ENCODE data around the gene GIT2. TPM values are rescaled to one million over a fixed set of nuclear protein-coding genes. Genes with fewer than 3 reads are reported as not detected.

GIT2 gene
- total and polyA plus RNA-seq, 8 donors = 6.4 to 98.6 (median 39.2) TPM

DNA sequence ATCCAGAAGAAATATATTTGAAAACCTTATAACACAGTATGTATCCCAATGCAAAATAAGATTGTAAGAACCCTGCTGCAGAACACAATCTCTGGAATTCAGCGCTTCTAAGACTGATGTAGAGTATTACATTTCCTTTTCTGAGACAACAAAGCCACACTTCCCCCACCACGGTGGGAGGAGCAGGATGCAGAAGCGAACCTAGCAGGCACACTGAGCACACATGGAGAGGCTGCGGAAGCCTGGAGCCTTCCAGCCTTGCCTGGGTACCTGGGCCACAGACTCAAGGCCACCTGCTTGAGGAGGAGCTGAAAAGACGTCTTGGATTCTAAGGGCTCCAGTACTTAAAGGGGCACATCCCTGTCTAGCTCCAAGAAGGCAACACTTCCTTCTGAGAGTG is 49.7 kb downstream of the GIT2 start:
- WGBS, 5 donors = 35 to 59% (median 50%) methylated on average over 5 of the region's 5 CpGs
- Histone ChIP-seq H3K9me3 (no peaks in the 10 kb centered on the region), H3K27ac (peak overlapping the region in 3 of 5 donors; percentile 43 to 73 (median 72)), H3K4me1 (peaks cover 0 to 57% (median 31%) of the 10 kb centered on the region in 4 donors), H3K36me3 (peaks cover 20 to 85% (median 65%) of the 10 kb centered on the region in 4 donors), H3K4me3 (no peak overlapping the region), H3K27me3 (no peaks in the 10 kb centered on the region)
- intact Hi-C loops (cut with DNase I; ENCODE audit: low total_unique reads) = no loop called here
- TF ChIP-seq POLR2AphosphoS5 (IDR thresholded peaks at IDR 0.05) (no peak), EP300 (IDR thresholded peaks at IDR 0.05) (no peak), CTCF (IDR thresholded peaks at IDR 0.05) (no peak), POLR2A (IDR thresholded peaks at IDR 0.05) (no peak)
- DNase-seq = peak in 1 of 2 donors; percentile 59

DNA sequence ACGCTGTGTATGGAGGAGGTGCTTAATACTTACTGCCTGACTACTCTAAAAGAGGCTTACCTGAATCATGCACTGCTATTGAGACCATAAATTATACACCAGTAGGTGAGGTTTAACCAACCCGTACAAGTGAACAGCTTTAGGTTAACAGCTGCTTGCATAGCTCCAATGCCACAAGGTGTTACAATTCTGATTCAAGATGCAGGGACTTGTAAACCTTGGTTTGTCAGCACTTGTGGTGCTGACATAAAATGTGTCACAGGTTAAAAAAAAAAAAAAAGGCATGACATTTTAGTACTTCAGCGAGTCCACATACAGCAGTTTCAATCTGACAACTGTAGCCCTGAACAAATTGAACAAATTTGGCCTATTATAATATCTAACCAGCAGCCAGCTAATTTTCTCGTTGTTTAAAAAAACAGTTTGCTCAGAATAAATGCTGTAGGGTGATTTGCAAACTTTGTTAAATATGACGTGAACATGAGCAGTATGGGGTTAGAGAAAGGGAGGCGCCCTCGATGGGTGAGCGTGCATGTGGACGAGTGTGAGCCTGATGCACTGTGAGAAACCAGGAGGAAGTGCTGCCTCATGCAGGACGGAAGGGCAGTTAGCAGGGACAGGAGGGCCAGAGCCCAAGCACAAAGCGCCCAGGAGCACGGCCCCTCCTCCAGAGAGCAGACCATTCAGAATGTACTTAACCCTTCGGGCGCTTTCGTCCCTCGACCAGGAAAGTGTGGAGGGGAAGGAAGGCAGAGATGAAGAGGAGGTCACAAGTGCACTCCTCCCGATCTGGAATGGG is 51.4 kb downstream of the GIT2 start:
- Histone ChIP-seq H3K27me3 (no peaks in the 10 kb centered on the region), H3K4me1 (peaks cover 0 to 55% (median 24%) of the 10 kb centered on the region in 4 donors), H3K4me3 (no peak overlapping the region), H3K27ac (peak overlapping the region in 2 of 5 donors; percentile 37 to 49), H3K36me3 (peaks cover 11 to 70% (median 54%) of the 10 kb centered on the region in 4 donors), H3K9me3 (no peaks in the 10 kb centered on the region)
- intact Hi-C loops (cut with DNase I; ENCODE audit: low total_unique reads) = no loop called here
- 57 to 72% (median 64%) methylated on average over 17 of the region's 17 CpGs for WGBS, 5 donors
- DNase-seq = peak in 1 of 2 donors; percentile 66
- TF ChIP-seq POLR2AphosphoS5 (IDR thresholded peaks at IDR 0.05) (no peak), POLR2A (IDR thresholded peaks at IDR 0.05) (no peak), CTCF (IDR thresholded peaks at IDR 0.05) (no peak), EP300 (IDR thresholded peaks at IDR 0.05) (no peak)

GRCh38 chr12:109943811-109944210 is 52.4 kb downstream of the GIT2 start:
- Histone ChIP-seq H3K4me3 (no peak overlapping the region), H3K27ac (no peak overlapping the region), H3K36me3 (peaks cover 12 to 70% (median 53%) of the 10 kb centered on the region in 4 donors), H3K27me3 (no peaks in the 10 kb centered on the region), H3K4me1 (peaks cover 0 to 48% (median 19%) of the 10 kb centered on the region in 4 donors), H3K9me3 (no peaks in the 10 kb centered on the region)
- TF ChIP-seq EP300 (IDR thresholded peaks at IDR 0.05) (no peak), POLR2A (IDR thresholded peaks at IDR 0.05) (no peak), CTCF (IDR thresholded peaks at IDR 0.05) (no peak), POLR2AphosphoS5 (IDR thresholded peaks at IDR 0.05) (no peak)
- 89 to 97% (median 94%) methylated on average over 7 of the region's 7 CpGs for WGBS, 5 donors
- DNase-seq = no peak
- intact Hi-C loops (cut with DNase I; ENCODE audit: low total_unique reads) = no loop called here

DNA sequence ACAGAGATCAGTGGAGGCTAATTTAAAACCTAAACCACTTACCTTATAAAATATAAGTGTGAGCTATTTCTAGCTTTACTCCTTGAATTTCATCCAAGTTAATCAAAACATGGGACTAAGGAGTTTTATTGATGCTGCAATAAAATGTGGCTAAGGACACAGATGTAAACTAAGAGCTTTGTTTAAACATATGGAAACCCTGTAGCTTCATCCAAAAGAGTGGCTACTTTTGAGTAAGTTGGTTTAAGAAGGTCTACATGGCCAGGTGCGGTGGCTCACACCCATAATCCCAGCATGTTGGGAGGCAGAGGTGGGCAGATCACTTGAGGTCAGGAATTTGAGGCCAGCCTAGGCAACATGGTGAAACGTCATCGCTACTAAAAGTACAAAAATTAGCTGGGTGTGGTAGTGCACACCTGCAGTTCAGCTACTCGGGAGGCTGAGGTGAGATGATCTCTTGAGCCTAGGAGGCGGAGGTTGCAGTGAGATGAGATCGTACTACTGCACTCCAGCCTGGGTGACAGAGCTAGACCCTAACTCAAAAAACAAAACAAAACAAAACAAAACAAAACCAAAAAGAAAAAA is 55.7 kb downstream of the GIT2 start:
- peaks cover 0 to 16% (median 4%) of the 10 kb centered on the region in 4 donors for H3K4me1 ChIP-seq
- WGBS, 5 donors = 78 to 93% (median 87%) methylated on average over 6 of the region's 6 CpGs
- no peak overlapping the region for H3K4me3 ChIP-seq
- no peak for DNase-seq
- H3K27ac ChIP-seq = no peak overlapping the region
- H3K27me3 ChIP-seq = no peaks in the 10 kb centered on the region
- H3K9me3 ChIP-seq = no peaks in the 10 kb centered on the region
- TF ChIP-seq POLR2AphosphoS5 (IDR thresholded peaks at IDR 0.05) (no peak), POLR2A (IDR thresholded peaks at IDR 0.05) (no peak), EP300 (IDR thresholded peaks at IDR 0.05) (no peak), CTCF (IDR thresholded peaks at IDR 0.05) (no peak)
- intact Hi-C loops (cut with DNase I; ENCODE audit: low total_unique reads) = no loop called here
- H3K36me3 ChIP-seq = peaks cover 35 to 77% (median 64%) of the 10 kb centered on the region in 4 donors
